ENCODE measurements around the gene STARD7. TPM values are rescaled to one million over a fixed set of nuclear protein-coding genes. Genes with fewer than 3 reads are reported as not detected.

STARD7 gene
- total and polyA plus RNA-seq, 9 of the 15 experiments (the other 6 are each of a cell fraction or from before 2014, with no cell fraction given) = 90.9 to 196 (median 145) TPM

DNA sequence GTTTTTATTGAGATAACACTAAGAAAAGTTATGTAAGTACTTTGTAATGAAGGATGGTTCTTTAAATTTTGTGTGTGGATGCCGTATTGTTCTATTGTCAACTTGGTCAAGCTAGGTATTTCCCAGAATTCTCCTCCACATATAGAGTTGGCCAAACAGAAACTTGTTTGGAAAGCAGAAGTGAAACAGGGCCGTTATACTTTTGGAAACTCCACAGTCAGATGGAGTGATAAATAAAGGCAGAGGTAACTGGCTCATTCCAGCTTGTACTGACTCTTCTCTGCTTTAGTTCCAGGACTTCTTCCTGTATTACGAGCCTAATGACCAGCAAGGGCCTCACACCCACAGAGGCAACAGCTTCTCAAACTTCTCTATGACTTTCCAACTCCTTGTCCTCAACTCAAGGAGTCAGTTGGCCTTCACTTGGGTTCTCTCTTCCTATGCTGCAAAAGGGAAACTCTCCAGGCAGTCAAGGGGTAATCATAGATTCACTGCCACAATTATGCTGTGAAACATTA is 16.4 kb upstream of the STARD7 start (continued):
- no peak for TF ChIP-seq CBFA2T3 (IDR thresholded peaks at IDR 0.05)
- no peak for TF ChIP-seq FOXA1 (IDR thresholded peaks at IDR 0.05; ENCODE audit: borderline replicate concordance)
- TF ChIP-seq NR2C2 (CRISPR knock-in tag; IDR thresholded peaks at IDR 0.05) = no peak
- TF ChIP-seq NR2C2 (tag; IDR thresholded peaks at IDR 0.05) = peak; percentile 47; the same call in 1 of the 2 replicates
- no peak for TF ChIP-seq ZNF282 (CRISPR knock-in tag; IDR thresholded peaks at IDR 0.05)
- no peak for TF ChIP-seq PHF21A (IDR thresholded peaks at IDR 0.05; ENCODE audit: borderline replicate concordance, low read depth)
- no peak for TF ChIP-seq DIDO1 (tag; IDR thresholded peaks at IDR 0.05; ENCODE audit: low read depth)
- TF ChIP-seq TCF7 (IDR thresholded peaks at IDR 0.05; ENCODE audit: borderline replicate concordance) = no peak
- no peak for TF ChIP-seq NR2F6 (CRISPR knock-in tag; IDR thresholded peaks at IDR 0.05)
- no peak for TF ChIP-seq SFPQ (IDR thresholded peaks at IDR 0.05; ENCODE audit: low read depth, low read length)
- TF ChIP-seq RBM15 (IDR thresholded peaks at IDR 0.05; ENCODE audit: insufficient read depth, low read length) = no peak
- TF ChIP-seq ZNF830 (CRISPR knock-in tag; IDR thresholded peaks at IDR 0.05) = no peak
- no peak for TF ChIP-seq ZNF253 (CRISPR knock-in tag; conservative IDR thresholded peaks at IDR 0.05)
- no peak for TF ChIP-seq RERE (CRISPR knock-in tag; IDR thresholded peaks at IDR 0.05; ENCODE audit: borderline replicate concordance)

All from K562 (cell line).